Retinal pigment epithelial cell (primary cell): ENCODE data around the gene ACSS1.

Experiments used
- DNase-seq: peaks from one replicate; pipeline ENCODE4 v3.0.0-alpha.2; 2010; ENCODE audit warnings: low read depth
- H3K4me3 ChIP-seq: 2 replicates; pipeline ENCODE4 v1.5.1; 2011; ENCODE audit warnings: mild to moderate bottlenecking, low read length, control low read depth, moderate library complexity
- CTCF ChIP-seq: conservative IDR thresholded peaks from 2 replicates; pipeline ENCODE4 v1.5.1; 2011; ENCODE audit warnings: low read depth, low read length, control low read depth, inconsistent platforms

The ACSS1 gene

GRCh38 chr20:24996449-24997377 lies 61.2 kb downstream of the ACSS1 start:
- no peak overlapping the region for H3K4me3 ChIP-seq
- TF ChIP-seq CTCF: no peak
- no peak for DNase-seq

GRCh38 chr20:24995741-24996448 lies 62.0 kb downstream of the ACSS1 start:
- TF ChIP-seq CTCF: no peak
- no peak for DNase-seq
- H3K4me3 ChIP-seq: no peak overlapping the region

GRCh38 chr20:24994470-24995368 lies 63.2 kb downstream of the ACSS1 start:
- peak; percentile 93 for TF ChIP-seq CTCF
- peak overlapping the region; percentile 6 for H3K4me3 ChIP-seq
- DNase-seq: peak; percentile 17

GRCh38 chr20:24994186-24994465 lies 63.8 kb downstream of the ACSS1 start:
- TF ChIP-seq CTCF: no peak
- no peak for DNase-seq
- no peak overlapping the region for H3K4me3 ChIP-seq

GRCh38 chr20:24993337-24994185 lies 64.4 kb downstream of the ACSS1 start:
- H3K4me3 ChIP-seq: peak overlapping the region; percentile 88
- no peak for DNase-seq
- peak; percentile 32 for TF ChIP-seq CTCF

GRCh38 chr20:24992487-24993205 lies 65.3 kb downstream of the ACSS1 start, which contains the start of gene APMAP:
Gene APMAP, minus strand, starts transcription at chr20:24992751. Its CDS starts 63 bp downstream, at chr20:24992688.
- TF ChIP-seq CTCF: no peak
- H3K4me3 ChIP-seq: peak within 1 kb of the TSS; percentile 88
- peak; percentile 72 for DNase-seq
